PFSK-1 (cell line): ENCODE measurements around the gene ST8SIA6.

Experiments used
- FOXP2 ChIP-seq: optimal IDR thresholded peaks from 2 replicates; pipeline ENCODE3; 2011; ENCODE audit warnings: borderline replicate concordance, control low read depth, inconsistent platforms; ENCODE audit not compliant: insufficient read depth; ENCODE audit errors: extremely low read length, extremely low read depth
- POLR2AphosphoS5 ChIP-seq: IDR thresholded peaks from 2 replicates; pipeline ENCODE4 v1.6.1; 2012; ENCODE audit warnings: low read depth, mild to moderate bottlenecking, control low read depth, low read length, moderate library complexity
- SIN3A ChIP-seq: IDR thresholded peaks from 2 replicates; pipeline ENCODE4 v1.6.1; 2012; ENCODE audit warnings: mild to moderate bottlenecking, low read length, moderate library complexity, borderline replicate concordance; ENCODE audit not compliant: insufficient read depth
- TAF1 ChIP-seq: IDR thresholded peaks from 2 replicates; pipeline ENCODE4 v1.6.1; 2012; ENCODE audit warnings: low read length, control low read depth, borderline replicate concordance; ENCODE audit not compliant: insufficient read depth
- TF ChIP-seq, protein P1 (sequence below), 2 experiments: IDR thresholded peaks; 2 replicates each; pipeline versions ENCODE4 v1.6.1 to v1.8.0; 2011 to 2012; ENCODE audit warnings: low read depth in 2 of 2, low read length in 2 of 2, control low read depth in 1 of 2, inconsistent platforms in 1 of 2, mild to moderate bottlenecking in 1 of 2, moderate library complexity in 1 of 2; ENCODE audit not compliant: insufficient read depth in 1 of 2

Gene ST8SIA6

DNA sequence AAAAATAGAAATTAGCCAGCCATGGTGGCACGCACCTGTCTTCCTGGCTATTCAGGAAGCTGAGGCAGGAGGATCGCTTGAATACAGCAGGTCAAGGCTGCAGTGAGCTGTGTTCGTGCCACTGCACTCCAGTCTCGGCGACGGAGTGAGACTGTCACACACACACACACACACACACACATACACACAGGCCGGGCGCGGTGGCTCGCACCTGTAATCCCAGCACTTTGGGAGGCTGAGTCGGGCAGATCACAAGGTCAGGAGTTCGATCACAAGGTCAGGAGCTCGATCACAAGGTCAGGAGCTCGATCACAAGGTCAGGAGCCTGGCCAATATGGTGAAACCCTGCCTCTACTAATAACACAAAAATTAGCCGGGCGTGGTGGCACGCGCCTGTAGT, 68.4 kb downstream of the ST8SIA6 start:
- no peak for TF ChIP-seq FOXP2
- no peak for TF ChIP-seq SIN3A
- TF ChIP-seq TAF1 = no peak
- no peak for TF ChIP-seq POLR2AphosphoS5
- TF ChIP-seq, protein P1, sequence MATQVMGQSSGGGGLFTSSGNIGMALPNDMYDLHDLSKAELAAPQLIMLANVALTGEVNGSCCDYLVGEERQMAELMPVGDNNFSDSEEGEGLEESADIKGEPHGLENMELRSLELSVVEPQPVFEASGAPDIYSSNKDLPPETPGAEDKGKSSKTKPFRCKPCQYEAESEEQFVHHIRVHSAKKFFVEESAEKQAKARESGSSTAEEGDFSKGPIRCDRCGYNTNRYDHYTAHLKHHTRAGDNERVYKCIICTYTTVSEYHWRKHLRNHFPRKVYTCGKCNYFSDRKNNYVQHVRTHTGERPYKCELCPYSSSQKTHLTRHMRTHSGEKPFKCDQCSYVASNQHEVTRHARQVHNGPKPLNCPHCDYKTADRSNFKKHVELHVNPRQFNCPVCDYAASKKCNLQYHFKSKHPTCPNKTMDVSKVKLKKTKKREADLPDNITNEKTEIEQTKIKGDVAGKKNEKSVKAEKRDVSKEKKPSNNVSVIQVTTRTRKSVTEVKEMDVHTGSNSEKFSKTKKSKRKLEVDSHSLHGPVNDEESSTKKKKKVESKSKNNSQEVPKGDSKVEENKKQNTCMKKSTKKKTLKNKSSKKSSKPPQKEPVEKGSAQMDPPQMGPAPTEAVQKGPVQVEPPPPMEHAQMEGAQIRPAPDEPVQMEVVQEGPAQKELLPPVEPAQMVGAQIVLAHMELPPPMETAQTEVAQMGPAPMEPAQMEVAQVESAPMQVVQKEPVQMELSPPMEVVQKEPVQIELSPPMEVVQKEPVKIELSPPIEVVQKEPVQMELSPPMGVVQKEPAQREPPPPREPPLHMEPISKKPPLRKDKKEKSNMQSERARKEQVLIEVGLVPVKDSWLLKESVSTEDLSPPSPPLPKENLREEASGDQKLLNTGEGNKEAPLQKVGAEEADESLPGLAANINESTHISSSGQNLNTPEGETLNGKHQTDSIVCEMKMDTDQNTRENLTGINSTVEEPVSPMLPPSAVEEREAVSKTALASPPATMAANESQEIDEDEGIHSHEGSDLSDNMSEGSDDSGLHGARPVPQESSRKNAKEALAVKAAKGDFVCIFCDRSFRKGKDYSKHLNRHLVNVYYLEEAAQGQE (IDR thresholded peaks at IDR 0.05; ENCODE audit: insufficient read depth in 1 of 2, low read depth in 2 of 2, low read length in 2 of 2) = no peak

DNA sequence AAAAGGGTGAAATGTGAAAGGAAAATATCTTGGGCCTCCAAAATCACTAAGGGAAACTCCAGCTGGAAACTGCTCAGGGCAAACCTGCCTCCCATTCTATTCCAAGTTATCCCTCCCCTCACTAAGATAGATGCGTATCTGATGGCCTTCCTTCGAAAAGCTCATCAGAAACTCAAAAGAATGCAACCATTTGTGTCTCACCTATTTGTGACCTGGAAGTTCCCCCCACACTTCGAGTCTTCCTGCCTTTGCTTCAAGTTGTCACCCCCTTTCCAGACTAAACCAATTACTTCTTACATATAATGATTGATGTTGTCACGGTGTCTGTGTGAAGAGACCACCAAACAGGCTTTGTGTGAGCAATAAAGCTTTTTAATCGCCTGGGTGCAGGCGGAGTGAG, 69.3 kb downstream of the ST8SIA6 start:
- TF ChIP-seq, protein P1 (IDR thresholded peaks at IDR 0.05; ENCODE audit: insufficient read depth in 1 of 2, low read depth in 2 of 2, low read length in 2 of 2) = no peak
- no peak for TF ChIP-seq FOXP2
- no peak for TF ChIP-seq POLR2AphosphoS5
- no peak for TF ChIP-seq TAF1
- TF ChIP-seq SIN3A = no peak

DNA sequence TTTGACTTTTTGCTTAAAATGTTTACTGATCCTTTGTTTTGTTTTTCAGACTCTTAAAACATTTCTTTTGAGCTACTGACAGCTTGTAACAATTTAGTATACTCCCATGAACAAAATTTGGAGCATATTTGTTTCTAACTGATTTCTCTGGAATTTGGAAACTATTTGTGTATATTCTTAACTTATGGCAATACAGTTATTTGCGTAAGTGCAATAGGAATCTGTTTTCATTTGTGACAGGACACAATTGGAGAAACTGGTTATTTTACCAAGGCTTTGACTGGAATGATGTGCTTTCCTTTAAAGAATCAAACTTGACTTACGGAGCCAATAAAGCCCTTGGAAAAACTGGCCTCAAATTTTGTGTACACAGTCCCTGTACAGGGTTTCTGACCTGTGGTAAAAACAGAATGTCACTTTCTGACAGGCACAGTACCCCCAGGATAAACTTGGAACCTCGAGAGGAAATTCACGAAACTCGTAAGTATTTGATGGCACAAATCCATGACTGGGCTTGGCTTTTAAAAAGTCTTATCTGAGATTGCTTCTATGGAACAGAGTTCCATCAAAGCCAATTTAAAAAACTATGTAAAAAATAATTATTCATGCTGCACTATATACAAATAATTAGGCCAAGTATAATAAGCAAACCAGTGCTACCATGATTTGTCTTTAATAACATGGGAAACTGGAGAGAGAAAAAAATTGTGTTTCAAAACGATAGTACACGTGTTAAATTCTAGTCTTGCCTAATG, 70.4 kb downstream of the ST8SIA6 start:
- TF ChIP-seq, protein P1 (IDR thresholded peaks at IDR 0.05; ENCODE audit: insufficient read depth in 1 of 2, low read depth in 2 of 2, low read length in 2 of 2) = no peak
- TF ChIP-seq POLR2AphosphoS5 = no peak
- no peak for TF ChIP-seq TAF1
- TF ChIP-seq FOXP2 = no peak
- TF ChIP-seq SIN3A = no peak

GRCh38 chr10:17381502-17382142, 72.8 kb downstream of the ST8SIA6 start:
- TF ChIP-seq TAF1 (no peak), SIN3A (no peak), FOXP2 (no peak)
- TF ChIP-seq, protein P1 (IDR thresholded peaks at IDR 0.05; ENCODE audit: insufficient read depth in 1 of 2, low read depth in 2 of 2, low read length in 2 of 2) = no peak
